SK-N-SH (cell line): ENCODE measurements around the gene CDKL2.

Source experiments
- EP300 ChIP-seq, 2 experiments: IDR thresholded peaks; 2 replicates each; pipeline versions ENCODE4 v1.4.0 to v1.6.1; 2012; ENCODE audit warnings: borderline replicate concordance in 1 of 2, low read depth in 1 of 2, low read length in 1 of 2
- SIN3A ChIP-seq: IDR thresholded peaks from 2 replicates; pipeline ENCODE4 v1.6.1; 2012; ENCODE audit warnings: low read depth, mild to moderate bottlenecking, low read length, moderate library complexity, borderline replicate concordance
- TF ChIP-seq, protein P1 (sequence below): fragments of 200-600 bp; sonication (generic); IDR thresholded peaks from 2 replicates; pipeline ENCODE4 v1.6.1; 2017; ENCODE audit warnings: antibody characterized with exemption, mild to moderate bottlenecking, moderate library complexity

DNA sequence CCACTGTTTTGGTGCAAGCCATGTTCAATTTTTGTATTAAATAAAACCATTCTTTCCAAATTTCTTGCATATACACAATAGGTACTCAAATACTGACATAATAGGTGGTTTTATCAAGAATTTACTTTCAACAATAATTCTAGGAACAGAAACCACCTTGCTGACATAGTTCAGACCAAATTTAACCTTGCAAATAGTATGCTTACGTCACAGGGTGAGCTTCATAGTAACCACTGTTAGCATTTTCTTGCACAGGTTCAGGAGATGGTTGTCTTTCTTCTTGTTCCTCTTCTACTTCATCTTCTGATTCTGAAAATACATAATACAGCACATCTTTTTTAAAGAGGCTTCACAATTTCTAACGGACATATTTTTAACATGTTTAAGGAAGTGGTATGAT lies 25.2 kb upstream of the CDKL2 start:
- TF ChIP-seq, protein P1, sequence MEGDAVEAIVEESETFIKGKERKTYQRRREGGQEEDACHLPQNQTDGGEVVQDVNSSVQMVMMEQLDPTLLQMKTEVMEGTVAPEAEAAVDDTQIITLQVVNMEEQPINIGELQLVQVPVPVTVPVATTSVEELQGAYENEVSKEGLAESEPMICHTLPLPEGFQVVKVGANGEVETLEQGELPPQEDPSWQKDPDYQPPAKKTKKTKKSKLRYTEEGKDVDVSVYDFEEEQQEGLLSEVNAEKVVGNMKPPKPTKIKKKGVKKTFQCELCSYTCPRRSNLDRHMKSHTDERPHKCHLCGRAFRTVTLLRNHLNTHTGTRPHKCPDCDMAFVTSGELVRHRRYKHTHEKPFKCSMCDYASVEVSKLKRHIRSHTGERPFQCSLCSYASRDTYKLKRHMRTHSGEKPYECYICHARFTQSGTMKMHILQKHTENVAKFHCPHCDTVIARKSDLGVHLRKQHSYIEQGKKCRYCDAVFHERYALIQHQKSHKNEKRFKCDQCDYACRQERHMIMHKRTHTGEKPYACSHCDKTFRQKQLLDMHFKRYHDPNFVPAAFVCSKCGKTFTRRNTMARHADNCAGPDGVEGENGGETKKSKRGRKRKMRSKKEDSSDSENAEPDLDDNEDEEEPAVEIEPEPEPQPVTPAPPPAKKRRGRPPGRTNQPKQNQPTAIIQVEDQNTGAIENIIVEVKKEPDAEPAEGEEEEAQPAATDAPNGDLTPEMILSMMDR = no peak
- TF ChIP-seq SIN3A = no peak
- no peak for TF ChIP-seq EP300 (IDR thresholded peaks at IDR 0.05; ENCODE audit: borderline replicate concordance in 1 of 2, low read depth in 1 of 2, low read length in 1 of 2)
